Measurements from ENCODE around the gene FURIN. TPM values are rescaled to one million over a fixed set of nuclear protein-coding genes. Genes with fewer than 3 reads are reported as not detected.
"Not testable (repeated sequence)": the region's sequence is repeated elsewhere in the genome, so short reads cannot be mapped to it uniquely, and the experiment has no call there.

Gene FURIN
- polyA plus RNA-seq, 1 donor = 26.7 TPM

DNA sequence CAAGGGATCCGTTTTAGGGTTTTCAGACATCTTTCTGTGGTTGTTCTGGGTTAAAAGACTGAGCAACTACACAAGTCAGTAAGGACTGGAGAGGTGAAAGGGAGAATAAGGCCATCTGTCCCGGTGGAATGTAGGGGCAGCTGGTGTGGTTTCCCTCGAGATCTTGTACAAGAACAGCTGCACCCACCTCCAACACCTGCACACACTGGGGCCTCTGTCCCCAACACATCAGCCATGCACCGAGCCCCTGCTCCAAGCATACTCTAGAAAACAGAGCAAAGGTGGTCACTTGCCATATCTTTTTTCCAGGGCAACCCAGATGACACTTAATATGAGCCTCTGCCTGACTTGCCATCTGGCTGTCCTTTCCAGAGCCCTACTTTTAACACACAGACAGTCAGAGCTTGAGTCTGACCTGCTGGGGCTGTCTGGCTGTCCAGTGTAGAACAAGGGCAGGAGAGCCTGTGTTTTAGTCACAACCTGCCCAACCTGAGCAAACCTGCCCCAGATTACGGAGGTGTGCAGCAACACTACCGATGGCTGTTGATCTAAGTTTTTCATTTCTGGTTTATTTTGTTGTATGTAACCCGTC, 46.9 kb downstream of the FURIN start:
- no peak for DNase-seq (ENCODE audit: low read depth)

GRCh38 chr15:90915808-90916440, 47.5 kb downstream of the FURIN start:
- DNase-seq (ENCODE audit: low read depth) = no peak

DNA sequence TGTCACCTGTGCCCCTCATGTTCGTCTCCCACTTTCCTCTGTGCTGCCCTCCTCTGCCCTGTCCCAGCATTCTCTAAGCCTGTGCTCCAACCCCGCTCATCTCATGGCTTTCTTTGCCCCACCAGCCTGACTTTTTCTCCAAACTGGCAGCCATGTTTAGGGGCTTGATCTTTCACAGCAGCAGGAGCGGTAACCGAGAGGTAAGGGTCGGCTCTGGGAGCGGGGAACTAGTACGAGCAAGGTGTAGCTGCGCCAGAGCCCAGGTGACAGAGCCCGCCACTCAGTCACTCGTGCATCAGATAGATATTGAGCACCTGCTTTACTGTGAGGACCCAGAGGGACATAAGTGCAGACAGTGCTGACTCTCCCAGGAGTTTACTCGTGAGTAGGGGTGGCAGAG, 48.1 kb downstream of the FURIN start:
- no peak for DNase-seq (ENCODE audit: low read depth)

GRCh38 chr15:90917569-90917968, 49.2 kb downstream of the FURIN start:
- DNase-seq (ENCODE audit: low read depth) = no peak

GRCh38 chr15:90918034-90918788, 49.8 kb downstream of the FURIN start:
- no peak for DNase-seq (ENCODE audit: low read depth)

- no peak for DNase-seq (ENCODE audit: low read depth)
Observed at GRCh38 chr15:90918835-90919234, 50.4 kb downstream of the FURIN start.

GRCh38 chr15:90921887-90922286, 53.5 kb downstream of the FURIN start:
- no peak for DNase-seq (ENCODE audit: low read depth)

- DNase-seq (ENCODE audit: low read depth) = not testable (repeated sequence)
Observed at GRCh38 chr15:90922712-90923322, 54.4 kb downstream of the FURIN start.

- no peak for DNase-seq (ENCODE audit: low read depth)
Observed at GRCh38 chr15:90924375-90924774, 56.0 kb downstream of the FURIN start.

- DNase-seq (ENCODE audit: low read depth) = not testable (repeated sequence)
Observed at GRCh38 chr15:90926766-90927165, 58.4 kb downstream of the FURIN start.

GRCh38 chr15:90928106-90928505, 59.7 kb downstream of the FURIN start:
- DNase-seq (ENCODE audit: low read depth) = not testable (repeated sequence)

DNA sequence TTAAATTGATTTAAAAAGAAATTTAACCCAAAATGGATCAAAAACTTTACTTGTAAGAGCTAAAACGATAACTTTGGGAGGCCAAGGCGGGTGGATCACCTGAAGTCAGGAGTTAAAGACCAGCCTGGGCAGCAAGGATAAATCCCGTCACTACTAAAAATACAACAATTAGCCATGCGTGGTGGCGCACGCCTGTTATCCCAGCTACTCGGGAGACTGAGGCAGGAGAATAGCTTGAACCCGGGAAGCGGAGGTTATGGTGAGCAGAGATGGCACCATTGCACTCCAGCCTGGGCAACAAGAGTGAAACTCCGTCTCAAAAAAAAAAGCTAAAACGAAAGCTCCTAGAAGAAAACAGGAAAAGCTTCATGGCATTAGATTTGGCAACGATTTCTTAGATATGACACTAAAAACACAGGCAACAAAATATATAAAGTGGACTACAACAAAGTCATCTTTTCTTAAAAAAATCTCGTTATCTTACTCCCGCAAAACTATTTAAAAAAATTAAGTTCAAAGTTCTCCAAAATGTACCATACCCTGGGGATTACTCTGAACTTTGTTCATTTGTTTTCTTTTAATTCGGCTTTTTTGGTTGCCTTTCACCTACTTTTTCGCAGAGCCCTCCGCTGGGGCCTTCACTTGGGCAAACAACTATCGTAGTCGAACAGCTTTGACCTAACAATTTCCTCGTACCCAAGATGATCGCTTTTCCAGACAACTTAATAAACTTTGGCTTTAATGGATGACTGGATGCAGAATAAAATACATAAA, 61.0 kb downstream of the FURIN start:
- DNase-seq (ENCODE audit: low read depth) = no peak

GRCh38 chr15:90930861-90931574, 62.6 kb downstream of the FURIN start:
- DNase-seq (ENCODE audit: low read depth) = no peak

- DNase-seq (ENCODE audit: low read depth) = no peak
Observed at GRCh38 chr15:90931575-90931827, 63.1 kb downstream of the FURIN start.

GRCh38 chr15:90931828-90932659, 63.7 kb downstream of the FURIN start, which contains the start of gene HDDC3:
Gene HDDC3 (minus strand): TSS chr15:90932549. CDS start chr15:90932540, 9 bp downstream.
- peak; percentile 55 for DNase-seq (ENCODE audit: low read depth)

DNA sequence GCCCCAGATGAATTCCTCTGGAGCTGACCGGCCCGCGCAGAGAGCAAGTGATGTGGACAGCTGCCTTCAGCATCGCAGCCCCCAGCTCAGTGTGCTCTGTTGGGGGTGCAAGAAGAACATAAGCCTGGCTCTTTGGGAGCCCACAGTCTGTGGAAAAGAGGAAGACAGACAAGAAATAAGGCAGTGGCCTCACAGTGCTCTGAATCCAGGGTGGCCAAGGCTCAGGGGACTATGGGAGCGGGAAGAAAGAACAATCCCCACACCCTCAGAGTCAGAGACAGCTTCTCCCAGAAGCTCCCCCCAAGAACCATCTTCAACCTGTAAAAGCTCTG, 64.2 kb downstream of the FURIN start:
- DNase-seq (ENCODE audit: low read depth) = no peak

Measured in forelimb muscle (tissue), 1 donor.